OCI-LY1 (cell line): ENCODE data around the gene TNFRSF6B.

ENCODE experiments used
- H2AFZ ChIP-seq: fragments of 200-600 bp; sonication (generic), shearing (Covaris generic); 2 replicates; pipeline ENCODE4 v1.6.0; 2014; ENCODE audit warnings: antibody characterized with exemption, mild to moderate bottlenecking, low read length
- H3F3A ChIP-seq: fragments of 200-600 bp; sonication (generic), shearing (Covaris generic); 2 replicates; pipeline ENCODE4 v1.6.0; 2014; ENCODE audit warnings: mild to moderate bottlenecking, antibody characterized with exemption, low read length, moderate library complexity; ENCODE audit not compliant: insufficient read depth
- H3K27ac ChIP-seq: fragments of 200-600 bp; sonication (generic); 2 replicates; pipeline ENCODE4 v1.5.1; 2014; ENCODE audit warnings: low read length, mixed run types, mild to moderate bottlenecking, low read depth; ENCODE audit not compliant: poor library complexity, severe bottlenecking
- H3K27me3 ChIP-seq: fragments of 200-600 bp; sonication (generic); 2 replicates; pipeline ENCODE4 v1.6.0; 2014; ENCODE audit warnings: antibody characterized with exemption, mild to moderate bottlenecking, low read length, moderate library complexity; ENCODE audit not compliant: insufficient read depth
- H3K36me3 ChIP-seq: fragments of 200-600 bp; sonication (generic); 2 replicates; pipeline ENCODE4 v1.6.1; 2014; ENCODE audit warnings: mild to moderate bottlenecking, antibody characterized with exemption, low read length, moderate library complexity, mixed read lengths; ENCODE audit not compliant: insufficient read depth
- H3K4me1 ChIP-seq: fragments of 200-600 bp; sonication (generic); 2 replicates; pipeline ENCODE4 v1.5.1; 2014; ENCODE audit warnings: mild to moderate bottlenecking, low read length, moderate library complexity; ENCODE audit not compliant: insufficient read depth, severe bottlenecking
- H3K4me2 ChIP-seq: fragments of 200-600 bp; sonication (generic), shearing (Covaris generic); 2 replicates; pipeline ENCODE4 v1.6.1; 2014; ENCODE audit warnings: low read length
- H3K4me3 ChIP-seq: fragments of 200-600 bp; sonication (generic); 2 replicates; pipeline ENCODE4 v1.5.1; 2014; ENCODE audit warnings: low read length, low read depth, mild to moderate bottlenecking, mixed read lengths; ENCODE audit not compliant: poor library complexity, severe bottlenecking
- H3K79me2 ChIP-seq: fragments of 200-600 bp; shearing (Covaris generic); 2 replicates; pipeline ENCODE4 v1.6.1; 2016; ENCODE audit warnings: mixed run types, low read length, mixed read lengths; ENCODE audit not compliant: insufficient read depth
- H3K9ac ChIP-seq: fragments of 200-600 bp; sonication (generic), shearing (Covaris generic); 2 replicates; pipeline ENCODE4 v1.6.1; 2014; ENCODE audit warnings: mild to moderate bottlenecking, low read length, mixed read lengths
- H3K9me2 ChIP-seq: fragments of 200-600 bp; sonication (generic), shearing (Covaris generic); 2 replicates; pipeline ENCODE4 v1.6.1; 2014; ENCODE audit warnings: low read depth, mild to moderate bottlenecking, low read length, mixed read lengths
- H3K9me3 ChIP-seq: fragments of 200-600 bp; shearing (Covaris generic); 2 replicates; pipeline ENCODE4 v1.6.1; 2014; ENCODE audit warnings: low read length, mixed read lengths
- H4K20me1 ChIP-seq: fragments of 200-600 bp; sonication (generic), shearing (Covaris generic); 2 replicates; pipeline ENCODE4 v1.6.0; 2016; ENCODE audit warnings: mild to moderate bottlenecking, low read length; ENCODE audit not compliant: insufficient read depth
- CTCF ChIP-seq: fragments of 200-600 bp; sonication (generic), shearing (Covaris generic); IDR thresholded peaks from 2 replicates; pipeline ENCODE4 v1.5.1; 2017; ENCODE audit warnings: mild to moderate bottlenecking, antibody characterized with exemption, low read length, moderate library complexity, mixed read lengths
- EZH2 ChIP-seq: fragments of 200-600 bp; sonication (generic), shearing (Covaris generic); IDR thresholded peaks from 2 replicates; pipeline ENCODE4 v1.8.0; 2017; ENCODE audit warnings: borderline replicate concordance, mixed run types, mild to moderate bottlenecking, antibody characterized with exemption, low read length, moderate library complexity, mixed read lengths

TNFRSF6B gene

GRCh38 chr20:63697357-63697867, 960 bp downstream of the TNFRSF6B start:
- no peak overlapping the region for H3K27ac ChIP-seq
- H4K20me1 ChIP-seq: no peaks in the 10 kb centered on the region
- no peak overlapping the region for H2AFZ ChIP-seq
- no peak overlapping the region for H3K4me3 ChIP-seq
- no peaks in the 10 kb centered on the region for H3K9me3 ChIP-seq
- TF ChIP-seq CTCF (no peak), EZH2 (no peak)
- no peak overlapping the region for H3K9ac ChIP-seq
- H3F3A ChIP-seq: no peaks in the 10 kb centered on the region
- H3K4me1 ChIP-seq: no peaks in the 10 kb centered on the region
- H3K36me3 ChIP-seq: no peaks in the 10 kb centered on the region; the same call in 1 of the 2 replicates
- H3K9me2 ChIP-seq: no peaks in the 10 kb centered on the region
- H3K79me2 ChIP-seq: no peaks in the 10 kb centered on the region
- no peaks in the 10 kb centered on the region for H3K27me3 ChIP-seq
- H3K4me2 ChIP-seq: no peak overlapping the region

GRCh38 chr20:63697868-63698545, 1.6 kb downstream of the TNFRSF6B start:
- H3K27ac ChIP-seq: no peak overlapping the region
- no peaks in the 10 kb centered on the region for H4K20me1 ChIP-seq
- H3K9me2 ChIP-seq: no peaks in the 10 kb centered on the region
- H3K4me2 ChIP-seq: no peak overlapping the region
- no peaks in the 10 kb centered on the region for H3F3A ChIP-seq
- no peak for TF ChIP-seq CTCF
- no peak for TF ChIP-seq EZH2
- H3K4me3 ChIP-seq: no peak overlapping the region
- no peak overlapping the region for H2AFZ ChIP-seq
- no peaks in the 10 kb centered on the region for H3K4me1 ChIP-seq
- no peaks in the 10 kb centered on the region for H3K27me3 ChIP-seq
- H3K9ac ChIP-seq: no peak overlapping the region
- H3K9me3 ChIP-seq: no peaks in the 10 kb centered on the region
- H3K79me2 ChIP-seq: no peaks in the 10 kb centered on the region
- H3K36me3 ChIP-seq: no peaks in the 10 kb centered on the region; the same call in 1 of the 2 replicates

GRCh38 chr20:63698739-63699465, 2.5 kb downstream of the TNFRSF6B start:
- no peak overlapping the region for H2AFZ ChIP-seq
- H3F3A ChIP-seq: no peaks in the 10 kb centered on the region
- no peak overlapping the region for H3K27ac ChIP-seq
- TF ChIP-seq EZH2: no peak
- no peak for TF ChIP-seq CTCF
- H3K4me1 ChIP-seq: no peaks in the 10 kb centered on the region
- no peak overlapping the region for H3K4me2 ChIP-seq
- no peaks in the 10 kb centered on the region for H3K9me3 ChIP-seq
- H3K9me2 ChIP-seq: no peaks in the 10 kb centered on the region
- H4K20me1 ChIP-seq: no peaks in the 10 kb centered on the region
- H3K9ac ChIP-seq: no peak overlapping the region
- H3K79me2 ChIP-seq: no peaks in the 10 kb centered on the region
- H3K27me3 ChIP-seq: no peaks in the 10 kb centered on the region
- peaks cover 6% of the 10 kb centered on the region; the same call in 1 of the 2 replicates for H3K36me3 ChIP-seq
- no peak overlapping the region for H3K4me3 ChIP-seq
